IPS-20b (cell line): ENCODE results near the gene GSG1L.

ENCODE experiments used
- H3K27ac ChIP-seq: one replicate; pipeline ENCODE4 v1.5.1; 2013; ENCODE audit warnings: low read length
- H3K27me3 ChIP-seq: 2 replicates; pipeline ENCODE4 v1.6.1; 2013; ENCODE audit warnings: mild to moderate bottlenecking, low read length, inconsistent platforms; ENCODE audit not compliant: insufficient read depth
- H3K36me3 ChIP-seq: 2 replicates; pipeline ENCODE4 v1.6.1; 2013; ENCODE audit warnings: low read depth, mild to moderate bottlenecking, inconsistent platforms, low read length, moderate library complexity; ENCODE audit not compliant: insufficient read depth
- H3K4me1 ChIP-seq: 2 replicates; pipeline ENCODE4 v1.6.1; 2013; ENCODE audit warnings: mild to moderate bottlenecking, control low read depth, inconsistent platforms, low read length, moderate library complexity; ENCODE audit not compliant: insufficient read depth
- H3K4me3 ChIP-seq: 2 replicates; pipeline ENCODE4 v1.5.1; 2013; ENCODE audit warnings: mild to moderate bottlenecking, low read length, inconsistent platforms
- H3K9ac ChIP-seq: 2 replicates; pipeline ENCODE4 v1.6.1; 2013; ENCODE audit warnings: low read depth, mild to moderate bottlenecking, inconsistent platforms, low read length, moderate library complexity
- H3K9me3 ChIP-seq: 2 replicates; pipeline ENCODE4 v1.6.1; 2013; ENCODE audit warnings: mild to moderate bottlenecking, low read depth, low read length, inconsistent platforms; ENCODE audit not compliant: insufficient read depth

GSG1L gene

DNA sequence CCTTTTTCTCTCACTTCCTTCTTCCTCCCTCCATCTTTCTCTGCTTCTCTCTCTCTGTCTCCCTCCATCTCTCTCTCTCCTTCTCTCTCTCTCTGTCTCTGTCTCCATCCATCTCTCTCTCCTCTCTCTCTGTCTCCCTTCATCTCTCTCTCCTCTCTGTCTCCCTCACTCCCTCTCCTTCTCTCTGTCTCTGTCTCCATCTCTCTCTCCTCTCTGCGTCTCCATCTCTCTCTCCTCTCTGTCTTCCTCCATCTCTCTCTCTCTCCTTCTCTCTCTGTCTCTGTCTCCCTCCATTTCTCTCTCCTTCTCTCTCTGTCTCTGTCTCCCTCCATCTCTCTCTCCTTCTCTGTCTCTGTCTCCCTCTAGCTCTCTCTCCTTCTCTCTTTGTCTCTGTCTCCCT lies 194.1 kb downstream of the GSG1L start:
- H3K9me3 ChIP-seq: peaks cover 13% of the 10 kb centered on the region; the same call in 1 of the 2 replicates
- no peak overlapping the region for H3K27ac ChIP-seq
- no peak overlapping the region for H3K4me3 ChIP-seq
- peaks cover 9% of the 10 kb centered on the region; the same call in 1 of the 2 replicates for H3K27me3 ChIP-seq
- no peaks in the 10 kb centered on the region for H3K36me3 ChIP-seq
- no peaks in the 10 kb centered on the region for H3K4me1 ChIP-seq
- H3K9ac ChIP-seq: no peak overlapping the region

DNA sequence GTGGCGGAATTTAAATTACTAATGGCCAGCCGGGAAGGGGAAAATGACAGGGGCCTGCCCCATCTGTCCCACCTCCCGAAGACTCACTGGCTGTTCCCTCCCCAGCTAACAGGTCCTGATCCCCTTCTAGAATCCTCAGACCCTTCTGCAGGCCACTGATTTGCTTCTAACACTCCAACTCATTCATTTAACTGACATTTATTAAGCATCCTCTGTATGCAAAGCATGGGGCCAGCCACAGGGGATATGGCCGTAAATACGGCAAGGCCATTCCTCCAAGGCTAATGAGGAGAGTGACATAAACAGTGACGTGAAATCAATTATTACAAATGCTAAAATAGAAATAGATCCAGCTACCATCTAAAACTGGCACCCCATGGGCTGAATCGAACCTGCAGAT lies 195.3 kb downstream of the GSG1L start:
- Histone ChIP-seq H3K36me3 (no peaks in the 10 kb centered on the region), H3K27me3 (peaks cover 9% of the 10 kb centered on the region; the same call in 1 of the 2 replicates), H3K9ac (no peak overlapping the region), H3K9me3 (peaks cover 8% of the 10 kb centered on the region; the same call in 1 of the 2 replicates), H3K27ac (no peak overlapping the region), H3K4me3 (no peak overlapping the region), H3K4me1 (no peaks in the 10 kb centered on the region)

DNA sequence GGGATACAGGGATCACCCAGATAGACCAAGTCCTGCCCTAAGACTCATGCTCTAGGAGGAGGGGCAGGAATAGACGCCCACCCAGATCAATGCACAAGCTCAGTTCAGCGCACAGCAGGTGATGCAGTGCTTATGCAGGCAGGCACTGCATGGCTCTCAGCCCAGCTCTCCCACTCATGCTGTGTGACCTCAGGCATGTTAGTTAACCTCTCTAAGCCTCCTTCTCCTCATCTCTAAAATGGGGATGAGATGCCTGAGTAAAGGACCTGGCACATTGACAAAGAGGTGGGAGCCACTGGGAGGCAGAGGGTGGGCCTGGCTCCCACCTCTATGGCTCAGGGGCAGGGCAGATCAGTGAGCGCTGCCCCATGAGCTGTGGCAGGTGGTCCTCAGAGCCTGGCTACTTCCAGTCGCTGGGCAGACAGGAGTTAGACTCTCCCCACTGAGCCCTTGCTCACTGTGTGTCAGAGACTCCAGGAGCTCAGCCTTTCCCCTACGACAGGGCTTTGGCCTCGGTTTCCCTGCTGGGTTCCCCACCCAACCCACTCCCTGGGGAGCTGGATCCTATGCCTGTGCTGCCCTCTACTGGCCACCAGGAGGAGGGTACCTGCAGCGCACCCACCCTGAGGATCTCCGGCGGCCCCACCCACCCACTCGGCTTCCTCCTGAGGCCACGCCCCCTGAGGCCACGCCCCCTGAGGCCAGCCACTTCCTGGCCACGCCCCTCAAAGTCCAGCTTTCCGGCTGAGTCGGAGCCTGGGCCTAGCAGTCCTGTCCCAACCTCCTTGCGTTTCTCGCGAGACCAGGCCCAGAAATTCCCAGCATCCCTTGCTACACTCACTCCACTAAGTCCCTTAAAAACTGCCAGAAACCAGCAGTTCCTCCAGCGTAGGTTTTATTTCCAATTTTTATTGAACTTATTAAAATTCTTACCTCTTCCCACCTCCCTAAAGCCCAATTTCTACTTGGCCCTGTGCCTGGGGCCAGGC lies 196.1 kb downstream of the GSG1L start:
- H3K9me3 ChIP-seq: peaks cover 9% of the 10 kb centered on the region; the same call in 1 of the 2 replicates
- H3K27me3 ChIP-seq: peaks cover 9% of the 10 kb centered on the region; the same call in 1 of the 2 replicates
- no peak overlapping the region for H3K27ac ChIP-seq
- H3K4me3 ChIP-seq: no peak overlapping the region
- H3K36me3 ChIP-seq: no peaks in the 10 kb centered on the region
- H3K4me1 ChIP-seq: no peaks in the 10 kb centered on the region
- H3K9ac ChIP-seq: no peak overlapping the region

DNA sequence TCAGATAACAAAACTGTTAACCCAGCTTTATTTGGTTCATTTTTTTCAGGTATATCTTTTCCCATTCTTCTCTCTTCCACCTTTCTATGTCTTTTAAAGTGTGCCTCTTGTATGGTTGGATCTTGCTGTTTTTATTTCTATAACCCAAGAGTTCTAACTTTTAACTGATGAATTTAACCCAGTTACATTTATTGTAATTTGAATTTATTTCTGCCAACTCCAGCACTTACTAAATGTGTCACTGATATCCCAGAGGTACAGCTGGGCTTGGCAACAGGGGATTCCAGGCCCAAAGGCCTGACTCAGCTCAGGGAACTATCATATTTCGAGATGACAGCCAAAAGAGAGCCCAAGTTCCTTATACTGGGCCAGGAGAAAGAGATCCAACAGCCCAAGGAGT lies 200.1 kb downstream of the GSG1L start:
- H3K36me3 ChIP-seq: no peaks in the 10 kb centered on the region
- no peak overlapping the region for H3K9ac ChIP-seq
- no peaks in the 10 kb centered on the region for H3K27me3 ChIP-seq
- no peak overlapping the region for H3K4me3 ChIP-seq
- H3K27ac ChIP-seq: no peak overlapping the region
- peaks cover 9% of the 10 kb centered on the region; the same call in 1 of the 2 replicates for H3K9me3 ChIP-seq
- no peaks in the 10 kb centered on the region for H3K4me1 ChIP-seq

DNA sequence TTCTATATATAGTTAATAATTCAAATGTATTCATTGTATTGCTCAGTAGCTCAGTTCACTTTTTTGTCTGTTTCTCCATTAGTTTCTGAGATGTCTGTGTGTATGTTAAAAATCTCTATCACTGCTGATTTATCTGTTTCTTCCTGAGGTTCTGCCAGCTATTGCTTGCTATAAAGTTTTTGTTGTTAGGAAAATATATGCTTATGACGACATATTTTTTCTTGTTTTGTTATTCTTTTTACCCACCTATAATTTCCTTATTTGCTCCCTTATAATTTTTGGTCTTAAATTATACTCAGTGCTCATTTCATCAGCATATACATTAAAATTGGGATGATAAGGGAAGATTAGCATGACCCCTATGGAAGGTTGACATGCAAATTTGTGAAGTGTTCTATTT lies 200.6 kb downstream of the GSG1L start:
- Histone ChIP-seq H3K4me1 (no peaks in the 10 kb centered on the region), H3K4me3 (no peak overlapping the region), H3K9ac (no peak overlapping the region), H3K36me3 (no peaks in the 10 kb centered on the region), H3K27ac (no peak overlapping the region), H3K27me3 (no peaks in the 10 kb centered on the region), H3K9me3 (peaks cover 9% of the 10 kb centered on the region; the same call in 1 of the 2 replicates)

DNA sequence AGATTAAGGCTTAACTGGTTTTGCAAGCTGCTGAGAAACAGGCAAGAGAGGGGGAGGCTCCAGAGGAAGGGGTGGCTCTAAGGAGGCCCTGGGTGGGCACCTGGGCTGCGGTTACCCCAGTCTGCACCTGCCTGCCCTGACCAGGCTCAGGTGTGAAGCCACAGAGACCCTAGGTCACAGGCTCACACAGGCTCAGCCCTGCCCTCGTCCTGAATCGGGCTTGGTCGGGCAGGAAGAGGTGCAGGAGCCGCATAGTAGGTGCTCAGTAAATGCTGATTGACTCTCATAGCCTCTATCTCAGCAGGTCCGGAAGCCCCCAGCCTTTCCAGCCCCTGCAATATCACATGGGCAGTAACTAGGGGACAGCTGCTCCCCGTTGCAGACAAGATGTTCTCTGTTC lies 203.4 kb downstream of the GSG1L start:
- H3K27me3 ChIP-seq: no peaks in the 10 kb centered on the region
- no peaks in the 10 kb centered on the region for H3K36me3 ChIP-seq
- H3K27ac ChIP-seq: no peak overlapping the region
- H3K9me3 ChIP-seq: peaks cover 9% of the 10 kb centered on the region; the same call in 1 of the 2 replicates
- no peak overlapping the region for H3K4me3 ChIP-seq
- no peak overlapping the region for H3K9ac ChIP-seq
- no peaks in the 10 kb centered on the region for H3K4me1 ChIP-seq

DNA sequence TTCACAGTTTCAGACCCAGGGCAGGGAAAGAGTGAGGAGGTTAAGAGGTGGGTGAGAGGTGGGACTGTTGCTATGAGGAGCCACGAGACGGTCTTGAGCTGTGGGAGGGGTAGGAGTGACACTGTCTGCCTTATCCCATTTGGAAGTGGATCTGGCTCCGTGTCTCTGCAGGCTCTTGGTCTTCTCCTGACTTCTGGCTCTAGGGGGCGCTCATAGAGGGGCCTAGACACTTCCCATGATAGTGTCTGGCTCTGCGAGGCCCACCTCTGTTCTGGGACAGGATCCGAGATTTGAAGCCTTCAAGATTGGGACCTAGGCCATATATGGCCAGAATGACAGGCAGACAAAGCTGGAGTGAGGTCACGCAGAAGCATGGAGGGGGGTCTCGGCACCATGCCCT lies 204.5 kb downstream of the GSG1L start:
- Histone ChIP-seq H3K27ac (no peak overlapping the region), H3K4me3 (no peak overlapping the region), H3K36me3 (no peaks in the 10 kb centered on the region), H3K27me3 (no peaks in the 10 kb centered on the region), H3K4me1 (no peaks in the 10 kb centered on the region), H3K9me3 (peaks cover 9% of the 10 kb centered on the region; the same call in 1 of the 2 replicates), H3K9ac (no peak overlapping the region)

DNA sequence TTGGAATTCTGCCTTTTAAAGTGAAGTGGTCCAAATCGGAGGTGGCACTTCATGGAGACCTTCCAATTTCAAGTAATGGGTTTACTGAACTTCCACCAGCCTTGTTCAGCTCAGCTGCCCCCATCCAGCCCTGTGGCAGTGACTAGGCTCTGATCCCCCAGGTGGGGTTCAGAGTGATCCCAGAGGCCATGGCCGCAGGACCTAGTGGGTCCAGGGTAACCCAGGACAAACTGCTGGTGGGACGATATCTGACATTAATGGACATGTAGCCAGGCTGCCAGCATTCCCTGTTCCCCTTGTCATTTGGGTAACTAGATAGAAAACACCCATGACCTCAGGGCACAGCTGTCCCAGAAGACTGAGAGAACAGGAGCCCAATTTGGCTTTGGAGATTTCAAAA lies 209.9 kb downstream of the GSG1L start:
- no peaks in the 10 kb centered on the region for H3K27me3 ChIP-seq

DNA sequence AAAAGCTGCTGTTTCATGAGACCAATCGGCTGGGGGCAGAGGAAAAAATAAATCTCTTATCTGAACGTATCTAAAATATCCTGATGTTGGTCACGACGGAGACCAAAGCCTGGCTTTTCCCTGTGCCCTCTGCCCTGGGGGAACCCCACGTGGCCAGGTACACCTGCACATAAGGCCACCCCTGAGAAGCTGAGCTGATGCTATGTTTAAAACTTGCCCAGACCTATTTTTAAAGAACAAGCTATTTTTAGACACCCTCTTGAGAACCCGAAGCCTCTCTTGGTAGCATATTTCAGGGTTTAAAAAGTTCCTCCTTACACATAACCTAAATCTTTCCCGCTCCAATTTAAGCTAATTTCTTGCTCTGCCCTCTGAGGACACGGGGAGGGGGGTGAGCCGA lies 210.4 kb downstream of the GSG1L start:
- no peaks in the 10 kb centered on the region for H3K4me1 ChIP-seq

More for the DNA sequence above, 209.9 kb downstream of the GSG1L start:
- no peak overlapping the region for H3K27ac ChIP-seq
- no peaks in the 10 kb centered on the region for H3K9me3 ChIP-seq
- H3K4me1 ChIP-seq: no peaks in the 10 kb centered on the region
- no peak overlapping the region for H3K9ac ChIP-seq
- H3K36me3 ChIP-seq: no peaks in the 10 kb centered on the region
- no peak overlapping the region for H3K4me3 ChIP-seq

DNA sequence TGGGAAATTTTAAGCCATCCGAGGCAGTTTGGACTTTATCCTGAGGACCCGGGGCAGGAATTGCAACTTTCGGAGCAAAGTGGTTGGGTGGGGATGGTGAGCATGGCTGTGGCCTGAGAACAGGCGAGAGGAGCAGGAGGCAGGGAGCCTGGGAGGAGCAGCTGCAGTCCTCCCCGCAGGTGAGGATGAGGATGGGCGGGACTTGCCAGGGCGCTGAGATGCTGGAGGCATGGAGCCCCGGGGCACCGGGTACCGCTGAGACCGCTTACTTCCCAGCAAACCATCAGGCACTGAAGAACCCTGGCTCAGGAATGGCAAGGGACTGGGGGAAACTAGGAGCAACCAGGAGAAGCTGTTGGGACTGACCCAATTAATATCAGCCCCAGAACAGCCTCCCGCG lies 210.8 kb downstream of the GSG1L start:
- no peaks in the 10 kb centered on the region for H3K9me3 ChIP-seq
- H3K36me3 ChIP-seq: no peaks in the 10 kb centered on the region
- no peaks in the 10 kb centered on the region for H3K27me3 ChIP-seq
- no peaks in the 10 kb centered on the region for H3K4me1 ChIP-seq
- H3K27ac ChIP-seq: no peak overlapping the region
- H3K4me3 ChIP-seq: no peak overlapping the region
- H3K9ac ChIP-seq: no peak overlapping the region

More for the DNA sequence above, 210.4 kb downstream of the GSG1L start:
- no peak overlapping the region for H3K9ac ChIP-seq
- H3K36me3 ChIP-seq: no peaks in the 10 kb centered on the region
- no peak overlapping the region for H3K4me3 ChIP-seq
- no peak overlapping the region for H3K27ac ChIP-seq
- no peaks in the 10 kb centered on the region for H3K9me3 ChIP-seq
- H3K27me3 ChIP-seq: no peaks in the 10 kb centered on the region

DNA sequence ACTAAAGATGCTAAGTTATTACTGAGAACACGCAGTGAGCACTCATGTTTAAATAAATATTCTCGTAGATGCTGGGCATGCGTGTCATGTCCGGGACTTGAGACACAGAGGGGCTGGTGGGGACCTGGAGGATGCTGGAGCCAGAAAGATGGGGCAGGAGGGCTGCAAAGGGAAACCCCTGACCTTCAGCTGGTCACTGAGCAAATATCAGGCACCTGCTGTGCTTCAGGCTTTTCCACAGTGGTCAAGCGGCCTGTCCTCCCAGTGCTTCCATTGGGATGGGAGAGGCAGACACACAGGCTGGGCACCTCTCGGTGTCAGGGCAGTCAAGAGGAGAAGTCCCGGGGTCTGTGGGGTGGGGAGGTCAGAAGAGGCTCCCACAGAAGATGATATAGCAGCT lies 211.4 kb downstream of the GSG1L start:
- H3K36me3 ChIP-seq: no peaks in the 10 kb centered on the region

DNA sequence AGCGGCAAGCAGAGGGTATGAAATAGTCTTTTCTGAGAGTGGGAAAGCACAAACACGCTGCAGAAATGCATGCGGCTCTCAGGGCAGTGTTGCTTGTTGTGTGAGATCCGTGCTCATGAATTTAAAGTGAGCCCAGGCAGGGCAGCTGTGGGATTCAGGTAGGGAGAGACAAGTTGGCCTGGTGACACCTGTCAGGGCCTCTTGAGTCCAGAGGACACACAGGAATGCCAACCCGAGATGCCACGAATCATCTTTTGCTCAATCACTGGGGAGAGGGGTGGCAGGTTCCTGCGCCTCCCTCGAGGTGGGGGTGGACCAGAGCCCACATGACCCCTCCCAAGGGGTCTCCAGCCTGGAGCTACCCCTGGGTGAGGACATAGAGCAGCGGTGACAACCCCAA lies 211.9 kb downstream of the GSG1L start:
- Histone ChIP-seq H3K36me3 (no peaks in the 10 kb centered on the region), H3K4me1 (no peaks in the 10 kb centered on the region), H3K27ac (no peak overlapping the region), H3K4me3 (no peak overlapping the region), H3K9ac (no peak overlapping the region), H3K9me3 (no peaks in the 10 kb centered on the region), H3K27me3 (no peaks in the 10 kb centered on the region)

More for the DNA sequence above, 211.4 kb downstream of the GSG1L start:
- H3K4me3 ChIP-seq: no peak overlapping the region
- no peaks in the 10 kb centered on the region for H3K27me3 ChIP-seq
- no peaks in the 10 kb centered on the region for H3K9me3 ChIP-seq
- H3K4me1 ChIP-seq: no peaks in the 10 kb centered on the region
- H3K9ac ChIP-seq: no peak overlapping the region
- H3K27ac ChIP-seq: no peak overlapping the region
